ENCODE measurements around the gene GOLGA7B.

- TF ChIP-seq CTCF (IDR thresholded peaks at IDR 0.05; ENCODE audit: low read depth, low read length, poor library complexity, severe bottlenecking): no peak
- TF ChIP-seq EZH2phosphoT487 (IDR thresholded peaks at IDR 0.05; ENCODE audit: borderline replicate concordance, low read length): no peak
These were observed 37.7 kb upstream of the GOLGA7B start for GRCh38 chr10:97811958-97812357.

Data from DOHH2 (cell line).